GM10248 (cell line): ENCODE data around the gene PCED1B.
"Not testable (repeated sequence)": the region's sequence is repeated elsewhere in the genome, so short reads cannot be mapped to it uniquely, and the experiment has no call there.

Experiments used
- CTCF ChIA-PET: fragments of 300-600 bp; sonication (Branson Sonifier 250); formaldehyde crosslinking; extraction: SDS; loops from one replicate; lab custom pipeline; 2021; ENCODE audit warnings: antibody characterized with exemption; lab: Yijun Ruan, JAX
- POLR2A ChIA-PET: fragments of 350-650 bp; sonication (Branson Sonifier 250); formaldehyde crosslinking; extraction: SDS; loops from one replicate; lab custom pipeline; 2020; ENCODE audit warnings: antibody characterized with exemption; lab: Yijun Ruan, JAX
- DNase-seq: peaks from one replicate; pipeline ENCODE4 v3.0.0; 2012; ENCODE audit errors: extremely low spot score
- CTCF ChIP-seq: IDR thresholded peaks from 2 replicates; pipeline ENCODE4 v1.5.1; 2012; ENCODE audit warnings: mild to moderate bottlenecking, low read depth; ENCODE audit errors: extremely low read depth, missing control alignments, control extremely low read depth

PCED1B gene

GRCh38 chr12:47272412-47273190 is 193.2 kb downstream of the PCED1B start:
- DNase-seq: no peak
- TF ChIP-seq CTCF: no peak
- ChIA-PET CTCF (no interaction called here), POLR2A (no interaction called here)

DNA sequence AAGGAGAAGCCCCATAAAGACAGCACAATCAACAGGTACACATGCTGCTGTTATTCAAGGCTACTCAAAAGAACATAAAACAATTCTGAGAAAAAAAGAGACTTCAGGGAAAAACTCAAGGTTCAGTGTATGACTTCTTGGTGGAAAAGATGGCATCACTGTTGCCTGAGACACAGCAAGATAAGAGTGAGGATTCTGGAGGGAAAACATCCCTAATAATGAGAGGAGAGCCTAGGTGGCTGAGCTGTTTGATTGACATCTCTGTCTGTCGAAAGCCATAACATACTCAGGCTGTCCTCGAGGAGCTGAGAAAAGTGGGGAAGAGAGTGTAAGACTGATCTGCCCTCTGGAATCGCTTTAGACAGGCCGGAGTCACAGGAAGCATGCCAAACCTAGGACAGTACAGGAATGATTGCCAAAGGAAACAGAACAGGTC is 193.8 kb downstream of the PCED1B start:
- TF ChIP-seq CTCF: no peak
- ChIA-PET POLR2A (no interaction called here), CTCF (no interaction called here)
- no peak for DNase-seq

GRCh38 chr12:47274760-47275159 is 195.3 kb downstream of the PCED1B start:
- POLR2A ChIA-PET: no interaction called here

DNA sequence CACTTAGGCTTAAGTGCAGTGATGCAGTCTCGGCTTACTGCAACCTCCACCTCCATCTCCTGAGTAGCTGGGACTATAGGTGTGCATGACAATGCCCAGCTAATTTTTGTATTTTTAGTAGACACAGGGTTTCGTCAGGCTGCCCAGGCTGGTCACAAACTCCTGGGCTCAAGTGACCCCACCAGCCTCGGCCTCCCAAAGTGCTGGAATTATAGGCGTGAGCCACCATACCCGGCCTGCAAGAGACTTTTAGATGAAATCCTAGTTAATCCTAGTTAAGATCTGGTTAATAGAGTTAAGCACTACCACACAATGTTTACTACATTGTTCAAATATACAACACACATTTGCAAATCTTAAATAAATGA is 196.8 kb downstream of the PCED1B start:
- POLR2A ChIA-PET: no interaction called here
- no peak for DNase-seq
- CTCF ChIA-PET: interaction anchor here (1.5 kb wide), 1 partner anchor 25 kb away, joined by 3 read pairs; no protein-coding TSS in a partner anchor
- TF ChIP-seq CTCF: no peak

More at GRCh38 chr12:47274760-47275159, 195.3 kb downstream of the PCED1B start:
- no peak for DNase-seq
- no peak for TF ChIP-seq CTCF
- CTCF ChIA-PET: interaction anchor here (1.5 kb wide), 1 partner anchor 27 kb away, joined by 3 read pairs; no protein-coding TSS in a partner anchor

GRCh38 chr12:47276621-47277309 is 197.3 kb downstream of the PCED1B start:
- POLR2A ChIA-PET: no interaction called here
- CTCF ChIA-PET: interaction anchor here (1.2 kb wide), 1 partner anchor 46 kb away, joined by 3 read pairs; no protein-coding TSS in a partner anchor
- peak; percentile 31 for DNase-seq
- no peak for TF ChIP-seq CTCF

- DNase-seq: no peak
- CTCF ChIA-PET: interaction anchor here (1.2 kb wide), 1 partner anchor 45 kb away, joined by 3 read pairs; no protein-coding TSS in a partner anchor
- POLR2A ChIA-PET: no interaction called here
- no peak for TF ChIP-seq CTCF
Measured at GRCh38 chr12:47277972-47278448, 198.6 kb downstream of the PCED1B start.

- CTCF ChIA-PET, POLR2A ChIA-PET, DNase-seq: not testable (repeated sequence)
Measured at GRCh38 chr12:47279758-47280157, 200.3 kb downstream of the PCED1B start.
